HG03060 (cell line): ENCODE measurements around the gene CCDC102B.

ENCODE experiments used
- ATAC-seq: cut with Tn5 transposase; IDR thresholded peaks from one replicate; pipeline ENCODE4 v1.9.1; 2021; ENCODE audit warnings: low read depth, moderate number of reproducible peaks; ENCODE audit not compliant: unreplicated experiment

Gene CCDC102B

DNA sequence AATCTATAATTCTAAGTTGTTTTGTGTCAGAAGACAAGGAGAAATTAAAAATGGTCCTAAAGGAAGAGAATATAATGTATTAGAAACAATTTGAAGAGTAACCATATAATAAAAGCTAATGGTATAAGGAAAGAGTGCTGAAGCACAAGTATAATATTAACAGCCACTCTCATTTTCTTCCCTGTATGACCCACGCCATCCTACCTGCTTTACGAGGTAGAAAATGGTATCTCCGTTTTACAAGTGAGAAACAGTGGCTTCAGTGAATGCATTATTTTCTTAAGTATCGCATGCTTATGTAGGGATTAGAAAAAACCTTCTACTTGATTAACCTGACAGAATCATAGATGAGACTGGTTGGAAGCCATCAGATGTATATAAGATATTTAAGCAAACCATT lies 266.2 kb downstream of the CCDC102B start:
- no peak for ATAC-seq

DNA sequence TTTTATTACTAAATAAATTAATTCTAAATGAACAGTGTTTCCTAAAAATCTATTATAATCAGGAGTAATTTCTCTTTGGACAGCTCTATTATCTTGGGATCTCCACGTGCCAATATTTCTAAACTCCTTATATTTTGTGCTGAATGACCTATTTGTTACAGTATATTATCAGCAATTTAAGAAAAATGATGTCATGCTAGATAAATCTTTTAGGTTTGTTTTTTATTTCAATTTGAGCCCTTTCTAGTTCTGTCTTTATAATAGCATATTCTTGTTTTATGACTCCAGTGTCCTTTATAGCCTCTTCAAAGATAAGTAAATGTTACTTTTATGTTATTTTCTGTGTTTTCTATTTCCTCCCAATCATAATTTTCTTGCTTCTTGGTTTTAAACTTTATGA lies 269.2 kb downstream of the CCDC102B start:
- ATAC-seq: no peak

DNA sequence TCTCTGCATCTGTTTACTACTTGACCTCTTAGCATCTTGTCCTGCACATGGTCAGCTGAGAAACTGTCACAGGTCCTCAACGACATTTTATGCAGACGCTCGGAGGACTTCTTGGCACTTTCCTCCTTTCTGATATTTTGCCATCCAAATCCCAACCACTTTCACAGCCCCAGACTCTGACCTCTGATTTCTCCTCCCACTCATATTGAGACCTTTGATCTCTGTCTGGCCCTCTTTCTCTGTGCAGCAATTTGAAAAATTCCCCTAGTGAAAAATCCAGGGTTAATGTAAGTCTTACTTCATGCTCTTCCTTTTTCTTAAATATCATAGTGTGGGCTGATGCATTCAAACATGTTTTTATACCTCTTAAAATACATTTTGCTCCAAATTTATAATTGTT lies 273.8 kb downstream of the CCDC102B start:
- ATAC-seq: no peak

DNA sequence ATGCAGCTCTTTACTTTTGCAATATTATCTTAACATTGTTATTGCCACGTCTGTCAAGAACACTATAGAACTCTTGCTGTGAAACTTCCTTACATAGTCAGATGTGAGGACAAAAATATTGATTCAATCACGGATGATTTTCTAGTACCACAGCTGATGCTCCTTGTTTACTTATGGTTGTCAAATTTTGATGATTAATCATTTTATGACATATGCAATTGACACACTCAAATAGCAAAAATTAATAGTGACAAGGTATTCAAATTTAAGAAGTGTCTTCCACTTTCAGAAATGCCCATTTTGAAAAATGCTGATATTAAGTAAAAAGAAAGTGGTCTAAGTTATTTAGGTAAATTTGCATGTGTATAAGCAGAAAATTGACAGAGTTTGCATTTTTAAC lies 284.0 kb downstream of the CCDC102B start:
- no peak for ATAC-seq

DNA sequence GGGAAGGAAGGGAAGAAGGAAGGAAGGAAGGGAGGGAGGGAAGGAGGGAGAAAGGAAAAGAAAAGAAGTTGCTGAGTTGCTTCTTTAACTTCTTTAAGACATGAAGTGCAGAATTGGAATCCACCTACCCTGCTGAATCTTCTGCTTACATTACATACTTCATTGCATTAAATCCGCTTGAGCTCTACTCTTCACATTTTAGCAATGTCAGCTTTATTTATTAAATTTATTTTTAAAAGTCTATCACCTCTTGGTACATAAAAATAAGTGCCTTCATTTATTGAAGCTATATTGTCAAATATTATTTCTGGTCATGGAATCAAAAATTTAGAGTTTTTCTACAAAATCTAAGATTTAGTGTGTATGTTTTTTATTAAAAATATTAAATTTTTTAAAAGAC lies 284.6 kb downstream of the CCDC102B start:
- ATAC-seq: no peak

DNA sequence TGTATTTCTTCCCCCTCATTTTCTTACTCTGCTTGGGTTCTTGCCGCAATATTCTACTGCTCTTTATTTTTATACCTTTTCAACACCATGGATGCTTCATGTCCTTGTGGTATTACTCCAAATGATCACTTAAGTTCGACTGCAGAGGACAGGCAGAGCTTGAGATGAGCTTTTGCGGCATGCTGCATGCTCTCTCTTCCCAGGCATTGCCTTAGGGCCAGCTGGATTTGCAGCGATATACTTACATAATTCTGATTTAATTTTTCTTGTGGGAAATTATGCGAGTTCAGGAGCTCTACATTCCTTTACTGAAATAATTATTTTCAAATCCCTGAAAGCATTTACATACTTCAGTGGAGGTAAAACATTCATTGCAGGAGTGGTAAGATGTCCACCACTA lies 288.1 kb downstream of the CCDC102B start:
- ATAC-seq: no peak

DNA sequence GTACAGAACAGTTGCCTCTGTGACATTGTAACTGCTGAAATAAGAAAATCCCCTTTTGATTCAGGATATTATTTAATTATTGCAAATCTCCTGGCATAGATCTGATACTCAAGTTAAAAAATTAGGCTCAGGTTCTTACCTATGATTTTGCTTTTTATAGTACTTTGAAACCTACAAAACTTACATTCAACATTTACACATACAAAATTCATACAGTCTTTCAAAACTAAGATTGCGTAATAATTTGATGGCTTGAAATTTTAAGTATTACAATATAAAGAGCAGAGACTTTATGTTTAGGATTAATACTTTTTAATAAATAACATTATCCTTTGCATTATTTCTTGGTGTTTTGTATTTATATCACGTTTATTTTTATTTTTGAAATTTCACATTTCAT lies 291.1 kb downstream of the CCDC102B start:
- no peak for ATAC-seq

DNA sequence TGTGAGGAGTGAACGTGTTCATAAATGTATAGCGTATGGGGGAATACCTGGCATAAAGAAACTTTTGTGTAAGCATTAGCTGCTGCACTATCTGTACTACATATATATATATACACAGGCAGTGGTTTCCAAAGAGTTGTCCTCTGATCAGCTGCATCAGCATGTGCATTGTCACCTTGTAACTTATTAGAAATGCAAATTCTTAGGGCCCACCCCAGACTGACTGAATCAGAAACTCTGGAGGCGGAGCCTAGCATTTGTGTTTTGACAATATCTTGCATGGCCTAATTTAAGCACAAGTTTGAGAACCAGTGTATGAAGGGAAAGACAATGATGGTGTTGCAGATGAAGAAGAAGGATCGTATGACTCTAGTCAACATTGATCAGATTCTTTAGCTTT lies 299.5 kb downstream of the CCDC102B start:
- peak; percentile 77 for ATAC-seq

DNA sequence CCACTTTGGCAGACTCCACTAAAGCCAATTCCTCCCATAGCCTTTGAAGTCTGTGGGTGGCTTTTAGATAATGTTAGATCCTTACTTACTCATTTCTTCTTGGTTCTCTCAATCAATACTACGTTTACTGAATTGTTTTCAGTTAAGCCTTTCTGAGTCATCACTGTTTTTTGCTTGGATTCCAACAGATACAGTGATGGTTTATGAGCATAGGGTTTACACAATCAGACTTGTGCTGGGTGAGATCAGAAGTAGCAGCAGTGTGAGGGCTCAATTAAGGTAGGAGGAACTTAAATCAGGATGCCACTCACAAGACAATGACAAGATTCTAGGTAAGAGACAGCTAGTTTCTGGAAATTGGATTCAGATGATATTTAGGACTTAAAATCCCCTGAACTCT lies 305.1 kb downstream of the CCDC102B start:
- ATAC-seq: no peak
